Ramos (cell line): ENCODE measurements around the gene ITGA1.

Source experiments
- in situ Hi-C: fragments of 300-500 bp; cut with MboI; formaldehyde crosslinking; loops from one replicate; pipeline ENCODE4 v1.14.3; 2022; ENCODE audit warnings: low sequenced_read_pairs; ENCODE audit not compliant: unreplicated experiment

Gene ITGA1

GRCh38 chr5:52892242-52892878, 104.6 kb downstream of the ITGA1 start:
- in situ Hi-C loops, result no loop called here

- in situ Hi-C loops, result no loop called here
Measured at GRCh38 chr5:52893105-52893504, 105.4 kb downstream of the ITGA1 start.

GRCh38 chr5:52893863-52894262, 106.1 kb downstream of the ITGA1 start:
- in situ Hi-C loops, result no loop called here

- in situ Hi-C loops, result no loop called here
Measured at GRCh38 chr5:52894451-52894850, 106.7 kb downstream of the ITGA1 start.

- in situ Hi-C loops, result no loop called here
Measured at GRCh38 chr5:52895075-52895474, 107.4 kb downstream of the ITGA1 start.

GRCh38 chr5:52895572-52896413, 108.1 kb downstream of the ITGA1 start:
- in situ Hi-C loops, result no loop called here

- in situ Hi-C loops, result no loop called here
Measured at GRCh38 chr5:52896534-52897237, 109.0 kb downstream of the ITGA1 start.

- in situ Hi-C loops, result no loop called here
Measured at GRCh38 chr5:52897238-52897614, 109.5 kb downstream of the ITGA1 start.

GRCh38 chr5:52898961-52899680, 111.4 kb downstream of the ITGA1 start:
- in situ Hi-C loops, result no loop called here

GRCh38 chr5:52903142-52903541, 115.4 kb downstream of the ITGA1 start:
- in situ Hi-C loops, result no loop called here

GRCh38 chr5:52906343-52906742, 118.6 kb downstream of the ITGA1 start:
- in situ Hi-C loops, result no loop called here

GRCh38 chr5:52906845-52907244, 119.1 kb downstream of the ITGA1 start:
- in situ Hi-C loops, result no loop called here

GRCh38 chr5:52909192-52909591, 121.5 kb downstream of the ITGA1 start:
- in situ Hi-C loops, result no loop called here

GRCh38 chr5:52910071-52910470, 122.4 kb downstream of the ITGA1 start:
- in situ Hi-C loops, result no loop called here

- in situ Hi-C loops, result no loop called here
Measured at GRCh38 chr5:52915176-52915875, 127.6 kb downstream of the ITGA1 start.

- in situ Hi-C loops, result no loop called here
Measured at GRCh38 chr5:52920929-52921328, 133.2 kb downstream of the ITGA1 start.

GRCh38 chr5:52922384-52922783, 134.7 kb downstream of the ITGA1 start:
- in situ Hi-C loops, result no loop called here

GRCh38 chr5:52924456-52924855, 136.7 kb downstream of the ITGA1 start:
- in situ Hi-C loops, result no loop called here

- in situ Hi-C loops, result no loop called here
Measured at GRCh38 chr5:52925001-52925400, 137.3 kb downstream of the ITGA1 start.

GRCh38 chr5:52928689-52929088, 141.0 kb downstream of the ITGA1 start:
- in situ Hi-C loops, result no loop called here
